T-helper 1 cell treated with Interleukin-12 subunit alpha and Interleukin-12 subunit beta and Interleukin-4 antibody, amounts not matched to agents 30 μg/mL and 1 μg/mL, for 36 hours (primary cell): ENCODE data around the gene UQCC2.
A peak's percentile ranks its signal among the peaks of the same experiment; 100 is the strongest.

Source experiments
- H3K27ac Mint-ChIP-seq: one replicate; pipeline ENCODE4 v1.8.0; 2021; ENCODE audit warnings: mild to moderate bottlenecking, mixed read lengths
- H3K27me3 Mint-ChIP-seq: one replicate; pipeline ENCODE4 v1.8.0; 2021; ENCODE audit warnings: low read depth, mixed read lengths
- H3K36me3 Mint-ChIP-seq: one replicate; pipeline ENCODE4 v1.8.0; 2021; ENCODE audit warnings: low read depth, mixed read lengths
- H3K4me1 Mint-ChIP-seq: one replicate; pipeline ENCODE4 v1.8.0; 2021; ENCODE audit warnings: low read depth, mixed read lengths
- H3K4me3 Mint-ChIP-seq: one replicate; pipeline ENCODE4 v1.8.0; 2021; ENCODE audit warnings: mild to moderate bottlenecking, moderate library complexity, mixed read lengths
- H3K9me3 Mint-ChIP-seq: one replicate; pipeline ENCODE4 v1.8.0; 2021; ENCODE audit warnings: mixed read lengths

Gene UQCC2

DNA sequence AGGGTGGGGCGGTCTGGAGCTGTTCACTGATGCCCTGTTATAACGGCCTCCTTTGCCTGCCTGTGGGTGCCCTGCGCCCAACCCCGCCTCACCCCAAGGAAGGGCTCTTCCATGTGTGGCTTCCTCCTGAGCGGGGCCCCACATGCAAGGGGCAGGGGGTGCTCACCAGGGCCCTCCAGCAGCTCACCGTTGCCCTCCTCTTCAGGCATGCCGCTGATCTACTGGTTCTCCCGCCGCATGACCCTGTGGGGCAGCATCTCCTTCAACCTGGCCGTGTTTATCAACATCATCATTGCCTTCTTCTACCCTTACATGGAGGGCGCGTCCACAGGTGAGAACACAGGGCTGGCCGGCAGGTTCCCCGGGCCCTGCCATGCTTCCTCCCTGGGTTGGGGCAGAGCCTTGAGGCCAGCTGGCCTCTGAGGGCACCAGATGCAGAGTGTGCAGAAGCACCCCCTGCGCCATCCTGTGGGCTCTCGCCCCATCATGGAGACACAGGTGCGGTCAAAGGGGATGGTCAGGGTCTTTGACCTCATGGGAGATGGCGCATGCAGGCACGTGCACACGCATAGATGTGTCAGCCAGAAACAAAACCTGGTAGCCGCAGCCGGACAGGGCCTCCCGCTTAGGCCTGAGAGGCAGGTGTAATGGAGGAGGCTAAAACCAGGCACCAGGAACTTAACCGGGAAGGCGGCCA is 22.9 kb downstream of the UQCC2 start:
- Mint-ChIP-seq H3K9me3 (no peaks in the 10 kb centered on the region), H3K27me3 (no peaks in the 10 kb centered on the region), H3K36me3 (peaks cover 42% of the 10 kb centered on the region), H3K4me1 (peaks cover 18% of the 10 kb centered on the region), H3K27ac (no peak overlapping the region), H3K4me3 (no peak overlapping the region)

DNA sequence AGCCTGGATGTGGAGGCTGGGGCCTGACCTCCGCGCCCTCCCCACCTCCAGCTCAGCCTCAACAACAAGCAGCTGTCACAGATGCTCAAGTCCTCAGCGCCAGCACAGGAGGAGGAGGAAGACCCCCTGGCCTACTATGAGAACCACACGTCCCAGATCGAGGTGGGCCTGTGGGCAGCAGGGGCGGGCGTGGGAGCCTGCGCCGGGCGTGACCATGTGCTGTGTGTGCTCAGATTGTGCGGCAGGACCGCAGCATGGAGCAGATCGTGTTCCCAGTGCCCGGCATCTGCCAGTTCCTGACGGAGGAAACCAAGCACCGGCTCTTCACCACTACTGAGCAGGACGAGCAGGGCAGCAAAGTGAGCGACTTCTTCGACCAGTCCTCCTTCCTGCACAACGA is 23.5 kb downstream of the UQCC2 start:
- H3K27me3 Mint-ChIP-seq = no peaks in the 10 kb centered on the region
- no peak overlapping the region for H3K4me3 Mint-ChIP-seq

GRCh38 chr6:33686981-33687975 is 24.2 kb downstream of the UQCC2 start:
- H3K4me1 Mint-ChIP-seq = peaks cover 18% of the 10 kb centered on the region
- H3K36me3 Mint-ChIP-seq = peaks cover 36% of the 10 kb centered on the region
- no peak overlapping the region for H3K4me3 Mint-ChIP-seq
- no peaks in the 10 kb centered on the region for H3K27me3 Mint-ChIP-seq
- no peaks in the 10 kb centered on the region for H3K9me3 Mint-ChIP-seq
- no peak overlapping the region for H3K27ac Mint-ChIP-seq

More for the DNA sequence above, 23.5 kb downstream of the UQCC2 start:
- H3K27ac Mint-ChIP-seq = no peak overlapping the region
- H3K36me3 Mint-ChIP-seq = peaks cover 42% of the 10 kb centered on the region
- no peaks in the 10 kb centered on the region for H3K9me3 Mint-ChIP-seq
- peaks cover 19% of the 10 kb centered on the region for H3K4me1 Mint-ChIP-seq

GRCh38 chr6:33686225-33686924 is 25.1 kb downstream of the UQCC2 start:
- no peak overlapping the region for H3K4me3 Mint-ChIP-seq
- peak overlapping the region; percentile 73 for H3K27ac Mint-ChIP-seq
- no peaks in the 10 kb centered on the region for H3K27me3 Mint-ChIP-seq
- H3K4me1 Mint-ChIP-seq = peaks cover 17% of the 10 kb centered on the region
- no peaks in the 10 kb centered on the region for H3K9me3 Mint-ChIP-seq
- H3K36me3 Mint-ChIP-seq = peaks cover 31% of the 10 kb centered on the region

DNA sequence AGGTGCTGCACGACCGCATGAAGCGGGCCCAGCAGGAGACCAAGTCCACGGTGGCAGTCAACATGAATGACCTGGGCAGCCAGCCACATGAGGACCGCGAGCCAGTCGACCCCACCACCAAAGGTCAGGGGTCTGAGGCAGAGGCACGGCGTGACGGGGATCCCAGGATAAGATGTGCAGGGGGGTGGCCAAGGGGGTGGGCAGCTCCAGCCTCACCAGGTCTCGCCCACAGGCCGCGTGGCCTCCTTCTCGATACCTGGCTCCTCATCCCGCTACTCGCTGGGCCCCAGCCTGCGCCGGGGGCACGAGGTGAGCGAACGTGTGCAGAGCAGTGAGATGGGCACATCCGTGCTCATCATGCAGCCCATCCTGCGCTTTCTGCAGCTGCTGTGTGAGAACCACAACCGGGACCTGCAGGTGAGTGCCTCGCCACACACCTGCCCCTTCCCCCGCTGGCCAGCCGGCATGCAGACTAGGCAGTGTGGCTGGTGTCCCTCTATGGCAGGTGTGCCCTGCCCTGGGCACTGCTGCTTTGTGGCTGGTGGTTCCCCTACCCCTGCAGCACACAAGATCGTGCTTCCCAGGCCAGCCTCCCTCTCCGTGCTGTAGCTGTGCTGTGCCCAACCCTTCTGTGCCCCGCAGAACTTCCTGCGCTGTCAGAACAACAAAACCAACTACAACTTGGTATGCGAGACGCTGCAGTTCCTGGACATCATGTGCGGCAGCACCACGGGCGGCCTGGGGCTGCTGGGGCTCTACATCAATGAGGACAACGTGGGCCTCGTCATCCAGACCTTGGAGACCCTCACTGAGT is 25.9 kb downstream of the UQCC2 start:
- Mint-ChIP-seq H3K9me3 (no peaks in the 10 kb centered on the region), H3K4me3 (no peak overlapping the region), H3K4me1 (peaks cover 14% of the 10 kb centered on the region), H3K27ac (no peak overlapping the region), H3K36me3 (peaks cover 25% of the 10 kb centered on the region), H3K27me3 (no peaks in the 10 kb centered on the region)

GRCh38 chr6:33684983-33685382 is 26.5 kb downstream of the UQCC2 start:
- H3K9me3 Mint-ChIP-seq = no peaks in the 10 kb centered on the region
- H3K4me3 Mint-ChIP-seq = no peak overlapping the region
- no peaks in the 10 kb centered on the region for H3K27me3 Mint-ChIP-seq
- peaks cover 30% of the 10 kb centered on the region for H3K36me3 Mint-ChIP-seq
- no peak overlapping the region for H3K27ac Mint-ChIP-seq
- H3K4me1 Mint-ChIP-seq = peaks cover 14% of the 10 kb centered on the region

- Mint-ChIP-seq H3K27me3 (no peaks in the 10 kb centered on the region), H3K9me3 (no peaks in the 10 kb centered on the region), H3K36me3 (peaks cover 32% of the 10 kb centered on the region), H3K27ac (no peak overlapping the region), H3K4me1 (peaks cover 14% of the 10 kb centered on the region), H3K4me3 (no peak overlapping the region)
Observed at GRCh38 chr6:33684428-33684896, 27.0 kb downstream of the UQCC2 start.

DNA sequence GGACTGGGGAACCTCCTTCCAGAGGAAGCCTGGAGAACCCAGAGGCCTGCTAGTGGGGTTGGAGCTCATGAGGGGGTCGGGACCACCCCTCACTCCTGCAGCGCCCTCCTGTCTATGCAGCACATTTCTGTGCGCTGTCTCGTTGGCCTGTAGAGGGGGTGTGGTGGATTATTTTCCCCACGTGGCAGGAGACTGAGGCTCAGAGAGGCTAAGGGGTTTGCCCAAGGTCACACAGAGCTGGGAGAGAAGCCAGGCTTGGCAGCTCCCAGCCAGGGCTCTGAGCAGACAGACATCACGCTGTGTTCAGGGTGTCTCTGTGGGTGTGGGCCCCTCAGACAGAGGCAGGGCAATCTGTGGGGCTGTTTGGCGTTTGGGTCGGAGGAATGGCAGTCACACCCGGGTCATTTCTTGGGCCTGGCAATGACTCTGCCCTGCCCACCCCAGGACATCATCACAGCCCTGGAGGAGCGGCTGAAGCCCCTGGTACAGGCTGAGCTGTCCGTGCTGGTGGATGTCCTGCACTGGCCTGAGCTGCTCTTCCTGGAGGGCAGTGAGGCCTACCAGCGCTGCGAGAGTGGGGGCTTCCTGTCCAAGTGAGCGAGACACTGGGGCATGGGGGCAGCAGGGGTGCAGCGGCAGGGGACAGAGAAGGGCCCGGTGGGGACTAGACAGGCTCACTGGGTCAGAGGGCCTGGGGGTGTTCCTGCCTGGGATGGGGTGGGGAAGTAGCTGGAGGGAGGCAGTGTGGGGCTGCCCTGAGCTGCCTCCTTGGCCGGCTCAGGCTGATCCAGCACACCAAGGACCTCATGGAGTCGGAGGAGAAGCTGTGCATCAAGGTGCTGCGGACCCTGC is 27.7 kb downstream of the UQCC2 start:
- no peak overlapping the region for H3K4me3 Mint-ChIP-seq
- H3K9me3 Mint-ChIP-seq = no peaks in the 10 kb centered on the region
- H3K27me3 Mint-ChIP-seq = no peaks in the 10 kb centered on the region
- peaks cover 35% of the 10 kb centered on the region for H3K36me3 Mint-ChIP-seq
- peaks cover 14% of the 10 kb centered on the region for H3K4me1 Mint-ChIP-seq
- H3K27ac Mint-ChIP-seq = no peak overlapping the region

- Mint-ChIP-seq H3K27me3 (no peaks in the 10 kb centered on the region), H3K36me3 (peaks cover 36% of the 10 kb centered on the region), H3K4me3 (no peak overlapping the region), H3K27ac (no peak overlapping the region), H3K9me3 (no peaks in the 10 kb centered on the region), H3K4me1 (peaks cover 14% of the 10 kb centered on the region)
Observed at GRCh38 chr6:33683051-33683571, 28.4 kb downstream of the UQCC2 start.

GRCh38 chr6:33682341-33682740 is 29.2 kb downstream of the UQCC2 start:
- Mint-ChIP-seq H3K36me3 (peaks cover 44% of the 10 kb centered on the region), H3K4me1 (peaks cover 16% of the 10 kb centered on the region), H3K27me3 (no peaks in the 10 kb centered on the region), H3K27ac (no peak overlapping the region), H3K4me3 (no peak overlapping the region), H3K9me3 (no peaks in the 10 kb centered on the region)

DNA sequence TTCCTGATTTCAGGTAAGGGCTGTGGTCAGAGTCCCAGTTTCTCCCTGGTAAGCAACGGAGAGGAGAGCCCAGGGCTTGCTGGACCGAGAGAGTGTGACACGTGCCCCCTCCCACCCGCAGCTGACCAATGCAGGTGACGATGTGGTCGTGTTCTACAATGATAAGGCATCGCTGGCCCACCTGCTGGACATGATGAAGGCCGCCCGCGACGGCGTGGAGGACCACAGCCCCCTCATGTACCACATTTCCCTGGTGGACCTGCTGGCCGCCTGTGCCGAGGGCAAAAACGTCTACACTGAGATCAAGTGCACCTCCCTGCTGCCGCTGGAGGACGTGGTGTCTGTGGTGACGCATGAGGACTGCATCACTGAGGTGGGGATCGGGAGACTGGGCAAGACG is 31.7 kb downstream of the UQCC2 start:
- Mint-ChIP-seq H3K4me1 (peaks cover 16% of the 10 kb centered on the region), H3K36me3 (peaks cover 34% of the 10 kb centered on the region), H3K27ac (no peak overlapping the region), H3K4me3 (no peak overlapping the region), H3K27me3 (no peaks in the 10 kb centered on the region), H3K9me3 (no peaks in the 10 kb centered on the region)

DNA sequence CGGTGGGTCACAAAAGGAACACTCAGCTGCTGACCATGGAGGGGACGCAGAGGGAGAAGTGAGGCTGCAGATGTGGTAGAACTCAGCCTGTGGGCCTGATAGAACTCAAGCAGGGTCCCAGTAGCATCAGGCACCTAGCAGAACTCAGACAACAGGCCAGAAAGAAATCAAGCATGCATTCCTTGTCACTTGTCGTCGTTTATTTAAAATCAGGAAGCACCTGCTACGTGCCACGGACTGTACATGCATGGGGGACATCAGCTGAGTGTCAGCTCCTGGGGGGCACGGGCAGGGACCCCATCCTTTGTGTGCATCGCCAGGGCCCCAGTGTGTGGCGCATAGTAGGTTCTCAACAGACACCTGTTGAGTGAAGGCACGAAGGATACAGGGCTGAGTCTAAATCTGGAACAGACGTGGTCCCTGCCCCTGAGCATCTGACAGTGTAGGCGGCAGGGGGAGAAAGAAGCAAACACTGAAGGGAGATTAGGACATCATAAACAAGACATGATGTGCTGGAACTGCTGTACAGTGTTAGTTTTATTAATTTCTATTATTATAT is 32.5 kb downstream of the UQCC2 start:
- H3K36me3 Mint-ChIP-seq = peaks cover 31% of the 10 kb centered on the region
- H3K4me1 Mint-ChIP-seq = peaks cover 15% of the 10 kb centered on the region
- no peak overlapping the region for H3K27ac Mint-ChIP-seq
- no peak overlapping the region for H3K4me3 Mint-ChIP-seq
- H3K27me3 Mint-ChIP-seq = no peaks in the 10 kb centered on the region
- H3K9me3 Mint-ChIP-seq = no peaks in the 10 kb centered on the region
